COLO829 (cell line): Measurements from ENCODE around the gene RBM19.

Source experiments
- DNase-seq: peaks from one replicate; pipeline ENCODE4 v3.0.0; 2012; ENCODE audit warnings: low spot score

Gene RBM19

GRCh38 chr12:113988976-113989375 is 22.9 kb upstream of the RBM19 start:
- DNase-seq, result no peak

DNA sequence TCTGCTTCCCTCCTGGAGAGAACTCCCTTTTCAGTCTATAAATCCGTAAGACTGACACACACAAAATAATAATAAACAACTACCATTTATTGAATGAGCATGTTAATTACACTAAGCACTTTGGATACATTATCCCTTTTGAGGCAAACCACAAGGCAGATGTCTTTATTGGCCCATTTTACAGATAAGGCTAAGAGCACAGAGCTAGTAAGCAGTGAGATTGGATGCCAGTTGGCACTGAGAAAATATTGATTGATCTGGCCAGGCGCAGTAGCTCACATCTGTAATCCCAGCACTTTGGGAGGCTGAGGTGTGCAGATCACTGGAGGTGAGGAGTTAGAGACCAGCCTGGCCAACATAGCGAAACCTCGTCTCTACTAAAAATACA is 21.9 kb upstream of the RBM19 start:
- DNase-seq, result no peak

DNA sequence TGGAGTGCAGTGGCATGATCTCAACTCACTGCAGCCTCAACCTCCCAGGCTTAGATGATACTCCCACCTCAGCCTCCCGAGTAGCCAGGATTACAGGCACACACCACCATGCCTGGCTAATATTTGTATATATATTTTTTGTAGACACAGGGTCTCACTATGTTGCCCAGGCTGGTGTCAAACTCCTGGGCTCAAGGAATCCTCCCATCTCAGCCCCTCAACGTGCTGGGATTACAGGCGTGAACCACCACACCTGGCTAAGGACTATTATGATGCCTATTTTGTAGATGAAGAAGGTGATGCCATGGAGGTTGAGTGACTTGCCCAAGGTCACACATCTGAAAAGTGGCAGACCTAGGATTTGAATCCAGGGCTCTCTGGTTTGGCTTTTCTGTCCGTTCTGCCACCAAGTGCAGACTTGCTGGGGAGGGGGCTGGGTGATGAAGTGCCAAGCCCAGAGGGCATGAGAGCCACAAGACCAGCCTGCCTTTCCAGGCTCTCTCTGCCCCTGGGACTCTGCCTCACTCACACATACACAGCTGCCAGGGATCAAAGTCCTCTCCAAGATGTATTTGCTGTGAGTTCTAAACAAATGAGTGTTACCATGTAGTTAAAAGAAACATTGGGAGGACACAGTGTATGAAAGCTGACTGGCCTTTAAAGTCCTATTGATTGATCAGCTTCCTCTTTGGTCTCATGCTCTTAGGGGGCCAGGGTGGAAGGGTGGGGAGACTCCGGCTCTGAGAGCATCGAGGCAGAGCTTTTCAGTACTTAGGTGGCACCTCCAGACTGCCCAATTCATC is 21.3 kb upstream of the RBM19 start:
- no peak for DNase-seq

DNA sequence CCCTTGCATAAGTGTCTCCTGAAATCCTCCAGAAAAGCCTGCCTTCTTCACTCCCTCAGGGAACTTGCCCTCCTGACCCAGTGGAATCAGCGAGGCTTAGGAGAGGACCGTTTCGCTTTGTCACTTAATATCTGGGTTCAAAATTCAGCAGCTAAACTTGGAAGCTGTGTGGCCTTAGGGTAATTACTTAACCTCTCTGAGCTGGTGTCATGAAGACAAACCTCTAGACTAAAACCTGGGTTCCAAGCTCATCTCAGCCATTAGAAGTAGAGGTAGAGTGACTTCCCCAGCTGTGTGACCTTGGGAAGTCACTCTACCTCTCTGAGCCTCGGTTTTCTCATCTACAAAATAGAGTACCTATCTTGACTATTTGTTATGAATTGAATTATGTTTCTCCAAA is 18.3 kb upstream of the RBM19 start:
- DNase-seq, result no peak

DNA sequence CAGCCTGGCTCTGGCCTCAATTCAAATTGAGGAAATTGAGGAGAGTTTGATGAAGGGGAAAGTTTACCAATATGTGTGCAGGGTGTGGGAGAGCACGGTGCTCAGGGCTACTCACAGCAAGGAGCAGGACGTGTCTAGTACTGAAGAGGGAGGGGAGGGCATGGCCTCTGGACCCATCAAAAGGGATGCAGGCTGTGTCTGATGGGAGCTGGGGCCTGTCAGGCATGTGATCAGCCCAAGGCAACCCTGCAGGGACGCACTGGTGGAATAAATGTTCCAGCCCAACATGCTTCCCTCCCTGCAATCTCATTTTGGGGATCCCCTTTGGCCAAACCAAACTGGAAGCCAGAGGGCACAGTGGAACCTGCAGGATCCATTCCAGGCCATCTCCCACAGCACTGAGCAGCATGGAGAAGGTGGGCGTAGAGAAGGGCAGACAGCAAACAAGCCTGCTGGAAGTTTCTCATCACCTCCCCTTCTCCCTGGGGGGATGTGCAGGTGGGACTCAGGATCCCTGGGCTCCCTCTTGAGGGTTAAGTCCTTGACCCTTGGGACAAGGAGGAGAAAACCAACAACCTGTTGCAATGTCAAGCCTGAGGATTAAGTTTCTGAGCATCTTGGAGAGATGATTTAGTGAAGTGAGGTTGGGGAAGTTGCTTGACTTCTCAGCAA is 17.8 kb upstream of the RBM19 start:
- no peak for DNase-seq

DNA sequence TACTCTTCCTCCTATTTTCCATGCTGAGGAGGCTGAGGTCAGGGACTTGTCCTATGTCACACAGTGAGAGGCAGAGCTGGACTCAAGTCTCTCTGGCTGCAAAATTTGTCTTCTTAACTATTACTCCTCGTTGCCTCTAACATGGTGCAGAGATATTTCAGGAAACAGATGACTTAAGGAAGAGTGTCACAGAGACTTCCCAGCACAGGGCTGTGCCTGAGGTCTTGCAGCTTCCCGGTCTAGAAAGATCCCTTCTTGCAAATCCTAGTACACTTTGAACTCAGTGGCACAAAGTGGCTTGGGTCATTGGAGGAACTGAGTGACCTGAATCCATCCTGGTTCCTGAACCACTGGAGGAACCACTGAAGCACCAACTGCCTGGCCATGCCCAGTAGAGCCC is 17.1 kb upstream of the RBM19 start:
- DNase-seq, result no peak

DNA sequence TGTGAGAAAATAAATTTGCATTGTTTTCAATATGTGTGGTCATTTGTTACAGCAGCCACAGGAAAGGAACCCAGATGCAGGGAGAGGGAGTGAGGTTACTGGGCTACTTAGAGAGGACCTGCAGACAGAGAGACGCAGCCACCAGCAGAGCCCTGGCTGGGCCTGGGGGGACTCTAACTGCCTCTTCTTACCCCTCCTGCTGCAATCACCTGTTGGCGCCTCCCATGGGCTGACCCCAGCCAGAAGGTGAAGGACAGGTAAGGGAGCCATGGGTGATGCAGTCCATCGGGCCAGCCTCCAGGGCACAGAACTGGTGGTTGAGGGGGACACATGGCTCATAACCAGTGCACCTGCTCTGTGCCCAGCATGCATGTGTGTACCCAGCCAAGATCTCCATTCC is 15.8 kb upstream of the RBM19 start:
- DNase-seq, result no peak

- DNase-seq, result peak; percentile 49
Observed at GRCh38 chr12:113980537-113981337, 14.6 kb upstream of the RBM19 start.

DNA sequence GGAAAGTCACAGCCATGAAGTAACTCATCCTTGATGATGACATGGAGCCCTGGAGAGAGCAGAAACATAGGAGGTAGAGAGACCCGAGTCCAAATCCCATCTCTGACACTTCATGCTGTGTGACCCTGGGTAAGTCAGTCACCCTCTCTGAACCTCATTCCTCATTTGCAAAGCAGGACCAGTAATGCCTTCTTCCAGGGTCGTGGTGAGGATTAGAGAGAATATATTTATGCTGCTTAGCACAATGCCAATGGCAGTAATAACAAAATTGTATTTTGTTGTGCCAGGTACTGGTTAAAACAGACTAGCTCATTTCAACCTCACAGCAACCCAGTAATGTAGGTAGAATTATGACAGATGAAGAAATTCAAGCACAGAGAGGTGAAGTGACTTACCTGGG is 13.9 kb upstream of the RBM19 start:
- no peak for DNase-seq

DNA sequence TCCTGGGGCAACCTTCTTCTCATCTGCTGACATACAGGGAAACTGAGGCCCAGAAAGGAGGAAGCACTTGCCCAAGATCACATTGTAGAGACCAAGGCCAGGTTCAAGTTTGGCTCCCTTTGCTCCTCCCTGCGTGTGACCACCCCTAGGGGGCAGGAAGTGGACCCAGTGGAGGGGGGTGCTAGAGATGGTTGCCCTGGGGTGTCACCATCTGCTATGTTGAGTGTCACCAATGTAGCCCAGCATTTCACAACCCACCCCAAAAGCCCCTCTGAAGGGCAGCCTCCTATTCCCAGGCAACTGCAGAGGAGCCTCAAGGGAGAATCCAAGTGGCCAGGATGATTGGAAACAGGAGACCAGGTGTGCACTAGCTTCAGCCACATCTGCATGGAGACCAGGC is 12.0 kb upstream of the RBM19 start:
- DNase-seq, result no peak

GRCh38 chr12:113974006-113974405 is 7.9 kb upstream of the RBM19 start:
- no peak for DNase-seq

- DNase-seq, result no peak
Observed at GRCh38 chr12:113973109-113973904, 7.2 kb upstream of the RBM19 start.

DNA sequence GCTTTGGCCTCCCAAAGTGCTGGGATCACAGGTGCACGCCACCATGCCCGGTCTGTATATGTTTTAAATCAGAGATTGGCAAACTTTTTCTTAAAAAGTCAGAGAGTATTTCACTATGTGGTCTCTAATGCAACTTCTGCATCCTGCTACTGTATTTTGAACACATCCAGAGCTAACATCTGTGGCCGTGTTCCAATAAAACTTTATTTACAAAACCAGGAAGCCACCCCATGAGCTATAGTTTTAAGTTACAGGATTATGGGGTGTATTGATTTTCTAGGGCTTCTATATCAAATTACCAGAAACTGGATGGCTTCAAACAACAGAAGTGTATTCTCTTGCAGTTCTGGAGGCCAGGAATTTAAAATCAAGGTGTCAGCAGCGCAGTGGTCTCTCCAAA is 5.3 kb upstream of the RBM19 start:
- DNase-seq, result no peak

DNA sequence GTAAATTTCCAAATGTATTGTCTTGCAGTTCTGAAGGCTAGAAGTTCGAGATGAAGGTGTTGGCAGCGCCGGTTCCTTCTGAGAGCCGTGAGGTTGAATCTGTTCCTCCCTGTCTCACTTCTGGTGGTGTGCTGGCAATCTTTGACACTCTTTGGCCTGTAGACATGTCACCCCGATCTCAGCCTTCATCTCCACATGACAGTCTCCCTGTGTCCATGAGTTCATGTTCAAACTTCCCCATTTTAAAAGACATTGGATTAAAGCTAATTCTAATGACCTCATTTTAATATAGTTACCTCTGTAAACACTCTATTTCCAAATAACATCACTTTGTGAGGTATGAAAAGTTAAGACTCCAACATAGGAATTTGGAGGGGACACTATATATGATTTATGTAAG is 4.1 kb upstream of the RBM19 start:
- DNase-seq, result no peak

GRCh38 chr12:113967368-113967767 is 1.2 kb upstream of the RBM19 start:
- DNase-seq, result no peak

- no peak for DNase-seq
Observed at GRCh38 chr12:113962733-113963132, 3.4 kb downstream of the RBM19 start.

DNA sequence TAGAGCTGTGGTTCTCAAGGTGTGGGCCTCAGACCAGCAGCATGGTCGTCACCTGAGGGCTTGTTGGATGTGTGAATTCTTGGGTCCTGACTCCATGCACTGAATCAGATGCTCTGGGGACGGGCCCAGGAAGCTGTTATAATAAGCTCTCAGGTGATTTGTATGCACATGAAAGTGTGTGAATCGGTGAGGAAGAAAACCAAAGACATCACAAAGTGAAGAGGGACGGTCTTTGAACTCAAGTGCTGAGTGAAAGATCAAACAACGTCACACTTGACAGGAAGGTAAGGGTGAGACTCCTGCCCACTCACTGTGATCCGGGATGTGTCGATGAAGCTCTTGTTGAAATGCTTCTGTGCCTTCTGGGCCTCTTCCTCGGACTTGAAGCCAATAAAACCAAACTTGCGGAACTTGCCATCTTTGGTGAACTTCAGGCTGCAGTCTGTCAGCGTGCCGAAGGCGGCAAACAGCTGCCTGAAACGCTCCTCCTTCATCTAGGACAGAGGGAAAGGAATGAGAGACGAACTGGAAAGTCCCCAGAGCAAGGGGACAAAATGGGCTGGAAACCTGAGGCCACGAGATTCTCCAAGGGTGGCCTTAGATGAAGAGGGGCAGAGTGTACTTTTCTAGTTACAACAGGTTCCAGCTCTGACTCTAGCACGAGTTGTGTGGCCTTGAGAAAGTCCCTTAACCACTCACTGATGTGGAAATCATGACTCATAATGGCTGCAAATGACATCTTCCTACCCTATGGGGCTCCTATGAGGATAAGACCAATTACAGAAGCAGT is 4.0 kb downstream of the RBM19 start:
- no peak for DNase-seq

DNA sequence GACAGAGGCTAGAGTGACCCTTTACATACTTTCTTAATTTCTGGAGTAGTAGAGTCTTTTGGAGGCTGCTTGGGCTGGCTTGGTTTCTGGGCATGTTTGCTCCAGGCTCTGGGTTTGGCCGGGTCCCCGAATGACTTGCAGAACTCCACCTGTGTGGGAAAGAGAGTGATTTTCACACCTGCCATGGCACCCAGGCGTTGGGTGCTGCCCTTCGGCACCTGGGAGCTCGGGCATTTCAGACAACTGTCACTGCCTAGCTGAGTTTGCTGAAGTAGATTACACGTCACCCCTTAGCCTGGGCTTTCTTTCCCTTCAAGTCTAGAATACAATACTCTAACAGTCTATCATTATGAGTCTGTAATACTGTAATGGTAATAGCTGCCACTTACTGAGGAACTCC is 6.1 kb downstream of the RBM19 start:
- DNase-seq, result no peak

DNA sequence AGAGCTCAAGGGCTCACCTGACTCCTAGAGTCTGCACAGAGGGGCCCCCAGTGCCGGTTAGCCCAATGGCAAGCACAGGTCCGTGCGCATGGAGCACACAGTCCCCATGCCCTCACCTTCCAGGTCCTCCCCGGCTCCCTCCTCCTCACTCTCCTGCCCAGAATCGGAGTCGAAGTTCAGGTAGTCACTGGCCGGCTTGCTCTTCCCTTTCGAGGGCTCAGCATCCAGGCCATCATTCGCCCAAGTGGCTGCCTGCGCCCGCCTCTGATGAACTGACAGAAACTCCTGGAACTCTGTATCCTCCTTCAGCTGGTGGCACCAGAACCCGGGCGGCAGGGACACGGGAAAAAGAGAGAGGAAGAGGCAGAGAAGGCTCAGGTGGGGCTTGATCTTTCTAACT is 7.0 kb downstream of the RBM19 start:
- DNase-seq, result no peak

GRCh38 chr12:113958108-113958507 is 8.0 kb downstream of the RBM19 start:
- no peak for DNase-seq

DNA sequence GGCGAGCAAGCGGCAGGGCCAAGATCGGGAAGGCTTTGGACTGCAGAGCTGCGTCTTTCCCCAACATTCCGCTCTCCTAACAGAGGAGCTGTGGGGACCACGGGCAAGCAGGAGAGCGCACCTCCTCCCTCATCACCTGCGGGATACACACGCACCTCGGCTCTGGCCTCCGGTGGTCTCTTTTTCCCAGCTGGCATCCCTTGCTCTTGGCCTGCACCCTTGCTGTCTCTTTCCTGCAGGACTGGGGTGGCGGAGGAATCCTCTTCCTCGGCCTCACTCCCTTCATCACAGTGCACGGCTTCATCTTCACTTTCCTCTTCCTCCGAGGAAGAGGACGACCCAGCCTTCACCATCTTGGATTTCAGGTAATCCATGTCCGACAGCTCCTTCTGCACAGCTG is 8.5 kb downstream of the RBM19 start:
- DNase-seq, result no peak
